RWPE2 (cell line): ENCODE results near the gene C22orf31.

ENCODE experiments used
- ATAC-seq: fragments of 200-7000 bp; cut with Tn5 transposase; 3 replicates; pipeline ENCODE4 v1.9.1; 2021; ENCODE audit warnings: low read depth
- DNase-seq: peaks from one replicate; pipeline ENCODE4 v3.0.0-alpha.2; 2020; ENCODE audit warnings: low spot score
- H3K27ac ChIP-seq: fragments of 450-650 bp; 2 replicates; pipeline ENCODE4 v1.5.1; 2017; ENCODE audit warnings: mild to moderate bottlenecking; ENCODE audit not compliant: poor library complexity, severe bottlenecking
- H3K27me3 ChIP-seq: fragments of 250-450 bp; sonication (Bioruptor Pico); 2 replicates; pipeline ENCODE4 v1.5.1; 2021; ENCODE audit warnings: mild to moderate bottlenecking, moderate library complexity; ENCODE audit not compliant: insufficient read depth, poor library complexity, severe bottlenecking
- H3K36me3 ChIP-seq: fragments of 250-450 bp; sonication (Bioruptor Pico); 2 replicates; pipeline ENCODE4 v1.5.1; 2020; ENCODE audit warnings: low read depth, mild to moderate bottlenecking, moderate library complexity
- H3K4me1 ChIP-seq: fragments of 250-450 bp; sonication (Bioruptor Pico); 2 replicates; pipeline ENCODE4 v1.5.1; 2021; ENCODE audit warnings: mild to moderate bottlenecking, moderate library complexity; ENCODE audit not compliant: insufficient read depth, poor library complexity, severe bottlenecking
- H3K4me3 ChIP-seq: fragments of 250-450 bp; sonication (Bioruptor Pico); 2 replicates; pipeline ENCODE4 v1.5.1; 2021; ENCODE audit warnings: mild to moderate bottlenecking, moderate library complexity; ENCODE audit not compliant: severe bottlenecking
- H3K9me3 ChIP-seq: fragments of 250-450 bp; sonication (Bioruptor Pico); 2 replicates; pipeline ENCODE4 v1.5.1; 2021; ENCODE audit warnings: mild to moderate bottlenecking, moderate library complexity; ENCODE audit not compliant: severe bottlenecking
- TF ChIP-seq, protein P1 (sequence below): fragments of 450-650 bp; IDR thresholded peaks from one replicate; pipeline ENCODE4 v1.5.1; 2017; ENCODE audit warnings: mild to moderate bottlenecking, moderate library complexity; ENCODE audit not compliant: poor library complexity, severe bottlenecking

Gene C22orf31

DNA sequence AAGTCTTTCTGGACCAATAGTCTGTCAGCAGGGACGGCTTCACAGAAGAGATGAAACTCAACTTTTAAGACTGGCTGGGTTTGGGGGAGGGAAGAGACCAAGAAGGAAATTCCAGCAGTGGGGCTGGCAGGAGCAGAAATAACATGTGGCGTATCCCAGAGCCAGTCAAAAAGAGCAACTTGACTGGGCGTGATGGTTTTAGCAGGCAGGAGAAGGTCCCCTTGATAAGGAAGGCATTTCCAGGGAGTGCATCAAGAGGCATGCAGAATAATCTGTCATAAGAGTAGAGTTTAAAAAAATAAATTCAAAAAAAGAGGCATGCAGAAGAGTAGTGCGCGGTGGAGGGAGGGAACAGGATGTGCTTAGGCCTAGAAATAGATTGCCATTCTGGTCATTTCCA, 52.5 kb downstream of the C22orf31 start:
- DNase-seq: no peak
- no peak for ATAC-seq
- TF ChIP-seq, protein P1, sequence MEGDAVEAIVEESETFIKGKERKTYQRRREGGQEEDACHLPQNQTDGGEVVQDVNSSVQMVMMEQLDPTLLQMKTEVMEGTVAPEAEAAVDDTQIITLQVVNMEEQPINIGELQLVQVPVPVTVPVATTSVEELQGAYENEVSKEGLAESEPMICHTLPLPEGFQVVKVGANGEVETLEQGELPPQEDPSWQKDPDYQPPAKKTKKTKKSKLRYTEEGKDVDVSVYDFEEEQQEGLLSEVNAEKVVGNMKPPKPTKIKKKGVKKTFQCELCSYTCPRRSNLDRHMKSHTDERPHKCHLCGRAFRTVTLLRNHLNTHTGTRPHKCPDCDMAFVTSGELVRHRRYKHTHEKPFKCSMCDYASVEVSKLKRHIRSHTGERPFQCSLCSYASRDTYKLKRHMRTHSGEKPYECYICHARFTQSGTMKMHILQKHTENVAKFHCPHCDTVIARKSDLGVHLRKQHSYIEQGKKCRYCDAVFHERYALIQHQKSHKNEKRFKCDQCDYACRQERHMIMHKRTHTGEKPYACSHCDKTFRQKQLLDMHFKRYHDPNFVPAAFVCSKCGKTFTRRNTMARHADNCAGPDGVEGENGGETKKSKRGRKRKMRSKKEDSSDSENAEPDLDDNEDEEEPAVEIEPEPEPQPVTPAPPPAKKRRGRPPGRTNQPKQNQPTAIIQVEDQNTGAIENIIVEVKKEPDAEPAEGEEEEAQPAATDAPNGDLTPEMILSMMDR: no peak
- Histone ChIP-seq H3K4me3 (no peak overlapping the region), H3K36me3 (no peaks in the 10 kb centered on the region), H3K9me3 (no peaks in the 10 kb centered on the region), H3K27me3 (no peaks in the 10 kb centered on the region), H3K4me1 (peaks cover 2% of the 10 kb centered on the region), H3K27ac (no peak overlapping the region)
